Endothelial cell of umbilical vein (primary cell): ENCODE results near the gene TM9SF4. TPM values are rescaled to one million over a fixed set of nuclear protein-coding genes. Genes with fewer than 3 reads are reported as not detected.
A peak's percentile ranks its signal among the peaks of the same experiment; 100 is the strongest.

Experiments
- BruUV-seq: library from RNA; stranded (reverse); fragments of 400-500 nt; replicated peaks from 2 replicates; lab custom pipeline; 2021; lab: Mats Ljungman, UMichigan
- CTCF ChIA-PET: fragments of 300-600, 350-600 bp; sonication (Branson Sonifier 250); formaldehyde crosslinking; loops from one replicate; lab custom pipeline; 2021; ENCODE audit warnings: antibody characterized with exemption, inconsistent platforms; lab: Charles Lee
- POLR2A ChIA-PET: fragments of 300-600, 350-600 bp; sonication (Branson Sonifier 250); formaldehyde crosslinking; loops from one replicate; lab custom pipeline; 2021; ENCODE audit warnings: antibody characterized with exemption, inconsistent platforms; lab: Charles Lee
- DNase-seq: peaks from one replicate; pipeline ENCODE4 v3.0.0-alpha.2; 2011; ENCODE audit warnings: low read depth, low spot score
- FAIRE-seq: peaks from 2 replicates; lab custom pipeline; 2011; peaks lifted over from hg19 to GRCh38; lab: Jason Lieb, UNC
- H2AFZ ChIP-seq: 2 replicates; pipeline ENCODE4 v1.6.0; 2012; ENCODE audit warnings: low read depth, low read length, control low read depth, inconsistent platforms
- H3K27ac ChIP-seq: 2 replicates; pipeline ENCODE4 v1.5.1; 2011; ENCODE audit warnings: low read depth, mild to moderate bottlenecking, control low read depth, low read length, moderate library complexity; ENCODE audit not compliant: insufficient read depth
- H3K27me3 ChIP-seq, 2 experiments: 2 replicates each; pipeline versions ENCODE4 v1.6.0 to v1.6.1; 2011; ENCODE audit warnings: low read length in 2 of 2, mixed read lengths in 1 of 2; ENCODE audit not compliant: control insufficient read depth in 2 of 2, insufficient read depth in 2 of 2
- H3K36me3 ChIP-seq, 2 experiments: 2 replicates in 1 of 2; 3 replicates in 1 of 2; pipeline ENCODE4 v1.5.1; 2011; ENCODE audit warnings: low read length in 2 of 2, mild to moderate bottlenecking in 1 of 2, moderate library complexity in 1 of 2; ENCODE audit not compliant: control insufficient read depth in 2 of 2, insufficient read depth in 2 of 2; ENCODE audit errors: extremely low read depth in 1 of 2
- H3K4me1 ChIP-seq: 3 replicates; pipeline ENCODE4 v1.5.1; 2011; ENCODE audit warnings: mild to moderate bottlenecking, low read length; ENCODE audit not compliant: control insufficient read depth, insufficient read depth; ENCODE audit errors: extremely low read depth
- H3K4me2 ChIP-seq: 2 replicates; pipeline ENCODE4 v1.6.1; 2011; ENCODE audit warnings: low read length, control low read depth, mixed read lengths; ENCODE audit not compliant: insufficient read depth
- H3K4me3 ChIP-seq, 3 experiments: fragments of 200-600 bp in 1 of 3; sonication (generic), shearing (Covaris generic) in 1 of 3; replicated peaks in 1 of 3; 2 replicates each; pipeline ENCODE4 v1.5.1; 2011 to 2016; ENCODE audit warnings: control low read depth in 3 of 3, low read length in 3 of 3, mild to moderate bottlenecking in 2 of 3, inconsistent platforms in 1 of 3, low read depth in 1 of 3, moderate library complexity in 1 of 3; ENCODE audit not compliant: insufficient read depth in 1 of 3
- H3K79me2 ChIP-seq: 2 replicates; pipeline ENCODE4 v1.6.0; 2012; ENCODE audit warnings: low read length, inconsistent platforms; ENCODE audit not compliant: control insufficient read depth, insufficient read depth
- H3K9ac ChIP-seq: replicated peaks from 2 replicates; pipeline ENCODE3; 2011; ENCODE audit warnings: low read length, control low read depth; ENCODE audit not compliant: insufficient read depth; ENCODE audit errors: extremely low read depth
- H3K9me1 ChIP-seq: replicated peaks from 3 replicates; pipeline ENCODE4 v1.6.0; 2011; ENCODE audit warnings: mild to moderate bottlenecking, low read length; ENCODE audit not compliant: control insufficient read depth, insufficient read depth; ENCODE audit errors: extremely low read depth
- H3K9me3 ChIP-seq: replicated peaks from 2 replicates; pipeline ENCODE4 v1.5.1; 2012; ENCODE audit warnings: low read length, inconsistent platforms; ENCODE audit not compliant: control insufficient read depth, insufficient read depth
- H4K20me1 ChIP-seq: replicated peaks from 2 replicates; pipeline ENCODE3; 2011; ENCODE audit warnings: mild to moderate bottlenecking, low read length; ENCODE audit not compliant: control insufficient read depth, insufficient read depth; ENCODE audit errors: extremely low read depth
- EZH2 ChIP-seq: IDR thresholded peaks from 2 replicates; pipeline ENCODE4 v1.6.1; 2012; ENCODE audit warnings: borderline replicate concordance, low read depth, mild to moderate bottlenecking, moderate library complexity, low read length, inconsistent platforms; ENCODE audit not compliant: severe bottlenecking
- FOS ChIP-seq: IDR thresholded peaks from 2 replicates; pipeline ENCODE4 v1.6.1; 2011; ENCODE audit warnings: mild to moderate bottlenecking, low read length, moderate library complexity, borderline replicate concordance; ENCODE audit not compliant: insufficient read depth
- GATA2 ChIP-seq: IDR thresholded peaks from 2 replicates; pipeline ENCODE4 v1.7.0; 2011; ENCODE audit warnings: low read depth, mild to moderate bottlenecking, moderate library complexity, mixed read lengths, low read length; ENCODE audit not compliant: insufficient read length, insufficient read depth
- JUN ChIP-seq: IDR thresholded peaks from 2 replicates; pipeline ENCODE4 v1.6.1; 2011; ENCODE audit warnings: borderline replicate concordance, low read depth; ENCODE audit not compliant: insufficient read length, insufficient read depth
- MAX ChIP-seq: IDR thresholded peaks from 2 replicates; pipeline ENCODE4 v1.6.1; 2011; ENCODE audit not compliant: insufficient read depth, insufficient read length
- MYC ChIP-seq: IDR thresholded peaks from one replicate; pipeline ENCODE4 v1.6.1; 2011; ENCODE audit warnings: mild to moderate bottlenecking, low read depth, low read length
- POLR2A ChIP-seq: IDR thresholded peaks from 2 replicates; pipeline ENCODE4 v1.6.1; 2012; ENCODE audit warnings: low read depth, mild to moderate bottlenecking, control low read depth, low read length
- POLR2AphosphoS5 ChIP-seq: IDR thresholded peaks from 2 replicates; pipeline ENCODE4 v1.6.1; 2012; ENCODE audit warnings: low read depth, mild to moderate bottlenecking, control low read depth, low read length, moderate library complexity; ENCODE audit not compliant: insufficient read depth
- dilution Hi-C: fragments of 300-500 bp; cut with MboI; formaldehyde crosslinking; loops from one replicate; pipeline ENCODE4 v1.15.0; 2019; ENCODE audit warnings: low sequenced_read_pairs; ENCODE audit not compliant: extremely low pct_ligation_motif_present
- intact Hi-C: fragments of 100-400 bp; cut with micrococcal nuclease; formaldehyde crosslinking; loops from one replicate; pipeline ENCODE4 v1.10.0; 2022
- polyA plus RNA-seq, 4 experiments: library from polyadenylated mRNA; depleted of rRNA in 3 of 4; stranded (reverse) in 3 of 4; unstranded in 1 of 4; fragments of >200 nt; gene quantifications; 2 replicates each; pipeline versions ENCODE4 v1.2.1 to v1.2.3, GENCODE V29; 2011 to 2012; ENCODE audit warnings: missing spikeins in 1 of 4
- total RNA-seq: library from RNA; stranded (reverse); gene quantifications from 2 replicates; pipeline ENCODE4 v1.2.3, GENCODE V29; 2021
- TF ChIP-seq, protein P1 (sequence below), 2 donors: IDR thresholded peaks; 1 replicate in 1 of 2; 2 replicates in 1 of 2; pipeline ENCODE4 v1.5.1; 2011; ENCODE audit warnings: low read length in 2 of 2, mild to moderate bottlenecking in 2 of 2, moderate library complexity in 2 of 2, control low read depth in 1 of 2, inconsistent platforms in 1 of 2, low read depth in 1 of 2; ENCODE audit not compliant: insufficient read depth in 1 of 2; ENCODE audit errors: extremely low read depth in 1 of 2

Gene TM9SF4
- total and polyA plus RNA-seq, 2 donors (not counting 3 experiments of a cell fraction or from before 2014, with no cell fraction given) = 46.4 to 61.9 TPM

DNA sequence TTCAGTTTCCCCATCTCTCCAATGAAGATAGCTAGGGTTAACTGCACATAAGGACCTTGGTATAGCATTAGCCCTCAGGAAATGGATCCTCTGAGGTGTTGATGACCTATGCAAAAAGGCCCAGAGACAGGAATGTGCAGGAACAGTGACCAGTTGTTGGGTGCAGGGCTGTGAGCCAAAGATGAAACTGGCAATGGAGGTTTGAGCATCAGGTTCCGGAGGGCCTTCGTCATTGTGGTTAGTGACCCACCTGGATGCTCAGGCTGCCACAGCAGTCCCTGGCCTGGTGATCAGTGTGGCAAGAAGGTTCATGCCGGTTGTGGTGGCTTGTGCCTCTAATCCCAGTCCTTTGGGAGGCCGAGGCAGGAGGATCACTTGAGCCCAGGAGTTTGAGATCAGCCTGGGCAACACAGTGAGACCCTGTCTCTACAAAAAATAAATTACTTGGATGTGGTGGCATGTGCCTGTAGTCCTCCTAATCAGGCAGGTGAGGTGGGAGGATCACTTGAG is 43.7 kb downstream of the TM9SF4 start:
- Histone ChIP-seq H3K36me3 (peaks cover 6 to 30% of the 10 kb centered on the region in 2 experiments), H4K20me1 (no peaks in the 10 kb centered on the region), H3K9me3 (no peaks in the 10 kb centered on the region), H3K9ac (no peak overlapping the region), H2AFZ (no peak overlapping the region), H3K27me3 (no peaks in the 10 kb centered on the region), H3K4me1 (peaks cover 25% of the 10 kb centered on the region), H3K27ac (peak overlapping the region; percentile 40), H3K79me2 (no peaks in the 10 kb centered on the region), H3K4me2 (no peak overlapping the region), H3K4me3 (no peak overlapping the region), H3K9me1 (no peaks in the 10 kb centered on the region)
- intact Hi-C loops = no loop called here
- no peak for TF ChIP-seq EZH2
- TF ChIP-seq POLR2A = no peak
- TF ChIP-seq POLR2AphosphoS5 = no peak
- TF ChIP-seq MYC = no peak
- TF ChIP-seq JUN = no peak
- TF ChIP-seq GATA2 = no peak
- no peak for TF ChIP-seq FOS
- ChIA-PET CTCF (interaction anchor here (0.9 kb wide), 1 partner anchor 500 kb away, joined by 3 read pairs; no protein-coding TSS in a partner anchor), POLR2A (no interaction called here)
- dilution Hi-C loops = no loop called here
- FAIRE-seq = no peak
- BruUV-seq = no TSS peak
- DNase-seq = no peak

DNA sequence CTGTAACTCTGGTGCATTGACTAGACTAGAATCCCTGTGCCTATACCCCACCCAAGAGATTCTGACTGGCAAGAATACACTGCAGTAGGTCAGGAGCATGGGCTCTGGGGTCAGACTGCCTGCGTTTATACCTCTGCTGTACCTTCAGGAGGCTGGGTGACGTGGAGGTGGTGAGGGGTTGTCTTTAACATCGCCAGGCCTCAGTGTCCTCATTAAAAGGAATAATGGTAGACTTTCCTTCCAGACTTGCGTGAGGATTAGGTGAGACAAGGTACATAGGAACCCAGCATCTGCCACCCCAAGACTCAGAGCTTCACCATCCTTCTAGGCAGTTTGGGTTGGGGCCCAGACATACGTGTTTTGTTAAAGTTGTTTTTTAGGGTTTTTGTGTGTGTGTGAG is 44.3 kb downstream of the TM9SF4 start:
- Histone ChIP-seq H3K4me1 (peaks cover 25% of the 10 kb centered on the region), H3K27ac (no peak overlapping the region), H3K36me3 (peaks cover 6 to 30% of the 10 kb centered on the region in 2 experiments), H3K9me1 (no peaks in the 10 kb centered on the region), H3K9me3 (no peaks in the 10 kb centered on the region), H4K20me1 (no peaks in the 10 kb centered on the region), H3K9ac (no peak overlapping the region), H2AFZ (no peak overlapping the region), H3K4me3 (no peak overlapping the region), H3K79me2 (no peaks in the 10 kb centered on the region), H3K4me2 (no peak overlapping the region), H3K27me3 (no peaks in the 10 kb centered on the region)
- dilution Hi-C loops = no loop called here
- DNase-seq (no peak), FAIRE-seq (no peak)
- BruUV-seq = no TSS peak
- TF ChIP-seq, protein P1, sequence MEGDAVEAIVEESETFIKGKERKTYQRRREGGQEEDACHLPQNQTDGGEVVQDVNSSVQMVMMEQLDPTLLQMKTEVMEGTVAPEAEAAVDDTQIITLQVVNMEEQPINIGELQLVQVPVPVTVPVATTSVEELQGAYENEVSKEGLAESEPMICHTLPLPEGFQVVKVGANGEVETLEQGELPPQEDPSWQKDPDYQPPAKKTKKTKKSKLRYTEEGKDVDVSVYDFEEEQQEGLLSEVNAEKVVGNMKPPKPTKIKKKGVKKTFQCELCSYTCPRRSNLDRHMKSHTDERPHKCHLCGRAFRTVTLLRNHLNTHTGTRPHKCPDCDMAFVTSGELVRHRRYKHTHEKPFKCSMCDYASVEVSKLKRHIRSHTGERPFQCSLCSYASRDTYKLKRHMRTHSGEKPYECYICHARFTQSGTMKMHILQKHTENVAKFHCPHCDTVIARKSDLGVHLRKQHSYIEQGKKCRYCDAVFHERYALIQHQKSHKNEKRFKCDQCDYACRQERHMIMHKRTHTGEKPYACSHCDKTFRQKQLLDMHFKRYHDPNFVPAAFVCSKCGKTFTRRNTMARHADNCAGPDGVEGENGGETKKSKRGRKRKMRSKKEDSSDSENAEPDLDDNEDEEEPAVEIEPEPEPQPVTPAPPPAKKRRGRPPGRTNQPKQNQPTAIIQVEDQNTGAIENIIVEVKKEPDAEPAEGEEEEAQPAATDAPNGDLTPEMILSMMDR (IDR thresholded peaks at IDR 0.05; ENCODE audit: extremely low read depth in 1 of 2, insufficient read depth in 1 of 2, low read depth in 1 of 2, low read length in 2 of 2) = no peak
- TF ChIP-seq MAX = no peak
- no peak for TF ChIP-seq MYC
- TF ChIP-seq POLR2AphosphoS5 = no peak
- no peak for TF ChIP-seq EZH2
- TF ChIP-seq POLR2A = no peak
- no peak for TF ChIP-seq JUN
- no peak for TF ChIP-seq FOS
- TF ChIP-seq GATA2 = no peak
- intact Hi-C loops = no loop called here
- ChIA-PET POLR2A (no interaction called here), CTCF (no interaction called here)
